HEK293T (cell line): ENCODE measurements around the gene CREM.

Source experiments
- CTCF ChIA-PET: fragments of 350-600 bp; formaldehyde crosslinking; extraction: SDS; loops from one replicate; lab custom pipeline; 2021; ENCODE audit warnings: antibody characterized with exemption, inconsistent platforms; lab: Yijun Ruan, JAX
- POLR2A ChIA-PET: fragments of 350-600 bp; formaldehyde crosslinking; extraction: SDS; loops from one replicate; lab custom pipeline; 2020; ENCODE audit warnings: antibody characterized with exemption, inconsistent platforms; lab: Yijun Ruan, JAX
- DNase-seq: peaks from one replicate; pipeline ENCODE4 v3.0.0; 2012; ENCODE audit warnings: mixed read lengths; ENCODE audit errors: extremely low spot score
- ARNT ChIP-seq: fragments of 450-650 bp; IDR thresholded peaks from 2 replicates; pipeline ENCODE4 v1.6.1; 2017; ENCODE audit warnings: mild to moderate bottlenecking
- BHLHE40 ChIP-seq: fragments of 450-650 bp; IDR thresholded peaks from 2 replicates; pipeline ENCODE4 v1.6.1; 2016; ENCODE audit warnings: mild to moderate bottlenecking, moderate library complexity, borderline replicate concordance
- CTBP1 ChIP-seq: fragments of 450-650 bp; IDR thresholded peaks from 2 replicates; pipeline ENCODE4 v1.6.1; 2016; ENCODE audit warnings: borderline replicate concordance
- ELF4 ChIP-seq: fragments of 450-650 bp; IDR thresholded peaks from 2 replicates; pipeline ENCODE4 v1.6.1; 2017; ENCODE audit warnings: antibody characterized with exemption
- FOXA1 ChIP-seq: fragments of 450-650 bp; IDR thresholded peaks from 2 replicates; pipeline ENCODE4 v1.6.1; 2016; ENCODE audit warnings: mild to moderate bottlenecking
- FOXK2 ChIP-seq: fragments of 450-650 bp; IDR thresholded peaks from 2 replicates; pipeline ENCODE4 v1.6.1; 2016; ENCODE audit warnings: mild to moderate bottlenecking
- FOXM1 ChIP-seq: fragments of 450-650 bp; IDR thresholded peaks from 2 replicates; pipeline ENCODE4 v1.6.1; 2017; ENCODE audit warnings: mild to moderate bottlenecking, borderline replicate concordance
- HDGF ChIP-seq: fragments of 450-650 bp; IDR thresholded peaks from 2 replicates; pipeline ENCODE4 v1.6.1; 2017; ENCODE audit warnings: antibody characterized with exemption, borderline replicate concordance
- L3MBTL2 ChIP-seq: fragments of 450-650 bp; conservative IDR thresholded peaks from 2 replicates; pipeline ENCODE4 v1.6.1; 2016; ENCODE audit warnings: mild to moderate bottlenecking
- LEF1 ChIP-seq: fragments of 450-650 bp; IDR thresholded peaks from 2 replicates; pipeline ENCODE4 v1.6.1; 2017; ENCODE audit warnings: mild to moderate bottlenecking, borderline replicate concordance
- NFRKB ChIP-seq: fragments of 450-650 bp; IDR thresholded peaks from 2 replicates; pipeline ENCODE4 v1.6.1; 2016; ENCODE audit warnings: mild to moderate bottlenecking, moderate library complexity
- SP1 ChIP-seq: fragments of 450-650 bp; IDR thresholded peaks from 2 replicates; pipeline ENCODE4 v1.6.1; 2017
- SUZ12 ChIP-seq: fragments of 450-650 bp; IDR thresholded peaks from 2 replicates; pipeline ENCODE4 v1.6.1; 2016; ENCODE audit warnings: mild to moderate bottlenecking
- TARDBP ChIP-seq: fragments of 450-650 bp; IDR thresholded peaks from 2 replicates; pipeline ENCODE4 v1.6.1; 2016
- ZNF384 ChIP-seq: fragments of 450-650 bp; IDR thresholded peaks from 2 replicates; pipeline ENCODE4 v1.6.1; 2016
- TF ChIP-seq, protein P1 (sequence below): fragments of 450-650 bp; IDR thresholded peaks from 2 replicates; pipeline ENCODE4 v1.6.1; 2016

Gene CREM

DNA sequence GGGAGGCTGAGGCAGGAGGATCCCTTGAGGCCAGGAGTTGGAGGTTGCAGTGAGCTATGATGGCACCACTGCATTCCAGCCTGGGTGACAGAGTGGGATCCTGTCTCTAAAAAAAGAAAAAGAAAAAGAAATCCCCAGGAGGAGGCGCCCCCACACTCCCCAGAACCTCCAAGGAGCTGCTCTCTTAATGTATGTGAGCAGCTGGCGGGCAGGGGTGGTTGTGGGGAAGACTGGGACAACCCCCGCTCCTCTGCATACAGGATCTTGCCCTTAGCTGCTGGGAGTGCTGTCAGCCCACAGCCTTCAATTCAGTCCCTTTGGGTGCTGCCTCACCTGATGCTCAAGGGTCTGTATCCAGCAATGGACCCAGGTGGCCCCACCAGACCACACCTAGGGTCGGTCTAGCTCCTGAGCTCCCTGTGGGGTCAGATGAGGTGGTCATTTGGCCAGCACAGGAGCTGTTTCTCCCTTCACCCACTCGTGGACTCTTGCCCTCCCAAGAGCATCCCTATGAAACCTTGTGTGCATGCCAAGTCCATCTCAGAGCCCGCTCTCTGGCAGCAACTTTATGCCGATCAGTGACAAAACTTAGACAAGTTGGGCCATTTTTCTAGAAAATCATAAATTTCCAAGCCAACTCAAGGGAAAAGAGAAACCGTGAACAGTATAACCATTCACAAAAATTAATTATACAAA is 97.5 kb downstream of the CREM start:
- no peak for TF ChIP-seq ZNF384
- TF ChIP-seq, protein P1, sequence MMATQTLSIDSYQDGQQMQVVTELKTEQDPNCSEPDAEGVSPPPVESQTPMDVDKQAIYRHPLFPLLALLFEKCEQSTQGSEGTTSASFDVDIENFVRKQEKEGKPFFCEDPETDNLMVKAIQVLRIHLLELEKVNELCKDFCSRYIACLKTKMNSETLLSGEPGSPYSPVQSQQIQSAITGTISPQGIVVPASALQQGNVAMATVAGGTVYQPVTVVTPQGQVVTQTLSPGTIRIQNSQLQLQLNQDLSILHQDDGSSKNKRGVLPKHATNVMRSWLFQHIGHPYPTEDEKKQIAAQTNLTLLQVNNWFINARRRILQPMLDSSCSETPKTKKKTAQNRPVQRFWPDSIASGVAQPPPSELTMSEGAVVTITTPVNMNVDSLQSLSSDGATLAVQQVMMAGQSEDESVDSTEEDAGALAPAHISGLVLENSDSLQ, result no peak
- no peak for TF ChIP-seq FOXK2
- no peak for TF ChIP-seq HDGF
- no peak for TF ChIP-seq FOXM1
- no peak for TF ChIP-seq CTBP1
- TF ChIP-seq LEF1, result no peak
- TF ChIP-seq SP1, result no peak
- no peak for TF ChIP-seq TARDBP
- TF ChIP-seq NFRKB, result no peak
- no peak for TF ChIP-seq ELF4
- TF ChIP-seq BHLHE40, result no peak
- no peak for TF ChIP-seq L3MBTL2
- no peak for TF ChIP-seq FOXA1
- no peak for TF ChIP-seq SUZ12
- POLR2A ChIA-PET, result interaction anchor here (1.4 kb wide), 1 partner anchor 28 kb away, joined by 3 read pairs; no protein-coding TSS in a partner anchor
- DNase-seq, result no peak
- CTCF ChIA-PET, result interaction anchor here (1.1 kb wide), 1 partner anchor 104 kb away, joined by 4 read pairs; no protein-coding TSS in a partner anchor

DNA sequence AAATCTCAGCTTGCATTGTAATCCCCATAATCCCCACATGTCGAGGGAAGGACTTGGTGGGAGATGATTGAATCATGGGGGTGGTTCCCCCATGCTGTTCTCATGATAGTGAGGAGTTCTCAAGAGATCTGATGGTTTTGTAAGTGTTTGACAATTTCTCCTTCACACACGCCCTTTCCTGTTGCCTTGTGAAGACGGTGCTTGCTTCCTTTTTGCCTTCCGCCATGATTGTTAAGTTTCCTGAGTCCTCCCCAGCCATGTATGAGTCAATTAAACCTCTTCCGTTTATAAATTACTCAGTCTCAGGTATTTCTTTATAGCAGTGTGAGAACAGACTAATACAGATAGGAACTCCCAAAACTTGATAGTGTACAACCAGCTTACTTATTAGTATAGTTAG is 98.6 kb downstream of the CREM start:
- TF ChIP-seq, protein P1, result no peak
- no peak for DNase-seq
- POLR2A ChIA-PET, result no interaction called here
- CTCF ChIA-PET, result interaction anchor here (0.6 kb wide), 1 partner anchor 165 kb away, joined by 3 read pairs; no protein-coding TSS in a partner anchor

DNA sequence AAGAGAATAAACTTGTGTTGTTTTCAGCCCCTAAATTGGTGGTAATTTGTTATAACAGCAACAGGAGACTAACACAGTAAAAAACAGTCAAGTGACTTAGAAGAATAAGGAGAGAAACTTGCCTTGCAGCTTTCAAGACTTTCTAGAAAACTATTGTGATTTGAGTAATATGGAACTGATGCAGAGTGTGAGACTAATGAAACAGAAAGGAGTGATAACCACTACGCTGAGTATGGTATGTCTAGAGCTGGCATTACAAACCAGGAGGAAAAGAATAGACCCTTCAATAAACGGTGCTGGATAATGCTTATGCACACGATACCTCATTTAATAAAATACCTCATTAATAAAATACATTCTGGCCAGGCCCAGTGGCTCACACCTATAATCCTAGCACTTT is 99.9 kb downstream of the CREM start:
- ChIA-PET POLR2A (no interaction called here), CTCF (no interaction called here)
- no peak for TF ChIP-seq NFRKB
- no peak for TF ChIP-seq ELF4
- TF ChIP-seq BHLHE40, result no peak
- TF ChIP-seq HDGF, result no peak
- TF ChIP-seq FOXM1, result no peak
- no peak for TF ChIP-seq ZNF384
- no peak for TF ChIP-seq CTBP1
- no peak for TF ChIP-seq L3MBTL2
- TF ChIP-seq SP1, result no peak
- TF ChIP-seq FOXK2, result no peak
- TF ChIP-seq, protein P1, result no peak
- TF ChIP-seq SUZ12, result no peak
- no peak for TF ChIP-seq LEF1
- no peak for TF ChIP-seq TARDBP
- no peak for DNase-seq

DNA sequence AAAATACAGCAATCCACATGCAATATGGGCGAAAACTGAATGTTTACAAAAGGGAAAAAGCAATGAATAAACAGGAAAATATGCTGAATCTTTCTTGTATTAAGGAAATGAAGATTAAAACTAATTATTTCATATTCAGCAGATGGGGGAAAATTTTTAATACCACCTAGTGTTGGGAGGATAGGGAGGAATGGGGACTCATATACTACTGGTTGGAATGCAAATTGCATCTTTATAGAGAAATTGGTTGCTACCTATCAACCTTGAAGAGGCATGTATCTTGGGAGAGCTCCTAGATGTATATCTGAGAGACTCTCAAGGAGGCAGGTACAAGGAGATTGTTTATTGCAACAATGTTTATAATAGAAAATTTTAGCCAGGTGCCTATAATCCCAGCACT is 101.4 kb downstream of the CREM start:
- POLR2A ChIA-PET, result no interaction called here
- no peak for DNase-seq
- CTCF ChIA-PET, result no interaction called here
- no peak for TF ChIP-seq FOXM1
- no peak for TF ChIP-seq BHLHE40
- TF ChIP-seq HDGF, result no peak
- no peak for TF ChIP-seq ARNT
- TF ChIP-seq CTBP1, result no peak
- no peak for TF ChIP-seq NFRKB
- TF ChIP-seq FOXK2, result no peak
- no peak for TF ChIP-seq LEF1
- no peak for TF ChIP-seq ELF4
- TF ChIP-seq FOXA1, result no peak
- TF ChIP-seq SUZ12, result no peak
- TF ChIP-seq SP1, result no peak
- TF ChIP-seq TARDBP, result no peak
- TF ChIP-seq, protein P1, result no peak
- no peak for TF ChIP-seq ZNF384

DNA sequence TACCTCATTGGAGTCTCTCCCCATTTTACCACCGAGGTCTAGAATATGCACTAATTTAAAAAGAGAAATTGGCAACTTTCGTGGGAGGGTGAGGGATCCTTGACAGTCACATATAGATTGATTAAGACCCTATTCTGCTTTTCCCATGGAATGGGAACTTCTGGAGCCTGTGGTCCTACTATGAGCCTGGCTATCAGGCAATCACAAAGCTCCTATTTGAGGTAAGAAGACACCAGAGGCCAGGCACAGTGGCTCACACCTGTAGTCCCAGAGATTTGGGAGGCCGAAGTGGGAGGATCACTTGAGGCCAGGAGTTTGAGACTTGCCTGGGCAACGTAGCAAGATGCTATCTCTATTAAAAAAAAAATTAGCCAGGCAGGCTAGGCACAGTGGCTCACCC is 105.0 kb downstream of the CREM start:
- no peak for DNase-seq
- POLR2A ChIA-PET, result no interaction called here
- TF ChIP-seq TARDBP, result no peak
- TF ChIP-seq LEF1, result no peak
- no peak for TF ChIP-seq CTBP1
- TF ChIP-seq BHLHE40, result no peak
- TF ChIP-seq FOXA1, result no peak
- no peak for TF ChIP-seq SUZ12
- no peak for TF ChIP-seq FOXM1
- TF ChIP-seq FOXK2, result no peak
- no peak for TF ChIP-seq L3MBTL2
- no peak for TF ChIP-seq ARNT
- no peak for TF ChIP-seq HDGF
- CTCF ChIA-PET, result no interaction called here
